HepG2 (cell line): ENCODE measurements around the gene PSPH. TPM values are rescaled to one million over a fixed set of nuclear protein-coding genes. Genes with fewer than 3 reads are reported as not detected.
A peak's percentile ranks its signal among the peaks of the same experiment; 100 is the strongest.

Experiments
- BORCS8-MEF2B ChIP-seq: sonication (generic); formaldehyde crosslinking; IDR thresholded peaks from 2 replicates; pipeline ENCODE4 v1.8.0; 2022; ENCODE audit warnings: mild to moderate bottlenecking, missing genetic modification reagents
- CEBPG ChIP-seq: IDR thresholded peaks from 2 replicates; pipeline ENCODE4 v1.6.1; 2016
- FOXO4 ChIP-seq: sonication (generic); formaldehyde crosslinking; conservative IDR thresholded peaks from 2 replicates; pipeline ENCODE4 v1.8.1; 2023; ENCODE audit warnings: missing genetic modification reagents
- IRF1 ChIP-seq: sonication (generic); formaldehyde crosslinking; IDR thresholded peaks from 2 replicates; pipeline ENCODE4 v1.4.0; 2020; ENCODE audit warnings: low read depth, mild to moderate bottlenecking, missing genetic modification reagents
- KDM6A ChIP-seq: IDR thresholded peaks from 2 replicates; pipeline ENCODE4 v1.6.1; 2016; ENCODE audit warnings: low read depth
- LCORL ChIP-seq, 2 experiments: fragments of 450-650 bp in 1 of 2; sonication (generic) in 1 of 2; formaldehyde crosslinking in 1 of 2; IDR thresholded peaks; 2 replicates each; pipeline versions ENCODE4 v1.5.0 to v1.6.1; 2017 to 2020; ENCODE audit warnings: antibody characterized with exemption in 1 of 2, missing genetic modification reagents in 1 of 2
- NCOA2 ChIP-seq: sonication (generic); formaldehyde crosslinking; IDR thresholded peaks from 2 replicates; pipeline ENCODE4 v1.8.0; 2022; ENCODE audit warnings: inconsistent platforms
- NFATC3 ChIP-seq: sonication (generic); formaldehyde crosslinking; IDR thresholded peaks from 2 replicates; pipeline ENCODE4 v1.5.1; 2020; ENCODE audit warnings: mild to moderate bottlenecking, missing genetic modification reagents
- PRPF4 ChIP-seq: fragments of 200-400 bp; formaldehyde crosslinking; IDR thresholded peaks from 2 replicates; pipeline ENCODE4 v1.6.1; 2016; ENCODE audit warnings: low read length, low read depth; ENCODE audit not compliant: poor library complexity, severe bottlenecking
- TGIF2 ChIP-seq: IDR thresholded peaks from 2 replicates; pipeline ENCODE4 v1.6.1; 2016; ENCODE audit warnings: control low read depth, missing compliant biosample characterization
- ZEB1 ChIP-seq: IDR thresholded peaks from 2 replicates; pipeline ENCODE4 v1.6.1; 2012; ENCODE audit warnings: mild to moderate bottlenecking, low read depth, inconsistent platforms; ENCODE audit not compliant: insufficient replicate concordance
- ZFP37 ChIP-seq: sonication (generic); formaldehyde crosslinking; IDR thresholded peaks from 2 replicates; pipeline ENCODE4 v1.4.0; 2020; ENCODE audit warnings: missing genetic modification reagents, borderline replicate concordance
- ZFP82 ChIP-seq: sonication (generic); formaldehyde crosslinking; IDR thresholded peaks from 2 replicates; pipeline ENCODE4 v1.5.1; 2020; ENCODE audit warnings: mild to moderate bottlenecking, missing genetic modification reagents, borderline replicate concordance
- ZNF281 ChIP-seq: sonication (generic); formaldehyde crosslinking; IDR thresholded peaks from 2 replicates; pipeline ENCODE4 v1.4.0; 2020; ENCODE audit warnings: missing genetic modification reagents, borderline replicate concordance
- ZNF468 ChIP-seq: sonication (generic); formaldehyde crosslinking; IDR thresholded peaks from 2 replicates; pipeline ENCODE4 v1.8.0; 2022; ENCODE audit warnings: mild to moderate bottlenecking, moderate library complexity, missing genetic modification reagents
- ZNF547 ChIP-seq: sonication (generic); formaldehyde crosslinking; IDR thresholded peaks from 2 replicates; pipeline ENCODE4 v1.5.1; 2020; ENCODE audit warnings: mild to moderate bottlenecking, missing genetic modification reagents
- ZNF558 ChIP-seq: sonication (generic); formaldehyde crosslinking; IDR thresholded peaks from 2 replicates; pipeline ENCODE4 v1.9.0; 2022; ENCODE audit warnings: mild to moderate bottlenecking, missing genetic modification reagents, borderline replicate concordance
- ZNF567 ChIP-seq: sonication (generic); formaldehyde crosslinking; IDR thresholded peaks from 2 replicates; pipeline ENCODE4 v1.8.1; 2023; ENCODE audit warnings: mild to moderate bottlenecking, missing genetic modification reagents, borderline replicate concordance
- ZNF660 ChIP-seq: sonication (generic); formaldehyde crosslinking; IDR thresholded peaks from 2 replicates; pipeline ENCODE4 v1.5.1; 2020; ENCODE audit warnings: mild to moderate bottlenecking, low read depth, missing genetic modification reagents, borderline replicate concordance
- ZNF780A ChIP-seq: sonication (generic); formaldehyde crosslinking; IDR thresholded peaks from 2 replicates; pipeline ENCODE4 v1.8.0; 2022; ENCODE audit warnings: mild to moderate bottlenecking, missing genetic modification reagents, moderate library complexity
- ZNF782 ChIP-seq: sonication (generic); formaldehyde crosslinking; IDR thresholded peaks from 2 replicates; pipeline ENCODE4 v1.4.0; 2020; ENCODE audit warnings: missing genetic modification reagents, mild to moderate bottlenecking, borderline replicate concordance
- polyA plus RNA-seq, 8 experiments: library from polyadenylated mRNA; depleted of rRNA in 3 of 8; stranded (reverse) in 7 of 8; unstranded in 1 of 8; fragments of >200 nt; fragmentation: Illumina TruSeq in 4 of 8; extraction: Trizol in 4 of 8; gene quantifications; 2 replicates each; pipeline versions ENCODE4 v1.2.1 to v1.2.3, GENCODE V29; 2011 to 2016; ENCODE audit warnings: low read depth in 4 of 8, missing spikeins in 1 of 8, mixed read lengths in 1 of 8; ENCODE audit not compliant: insufficient read depth in 1 of 8
- total RNA-seq, 5 experiments: library from RNA; depleted of rRNA; stranded (reverse); fragments of >200 nt; fragmentation: Illumina TruSeq; extraction: Trizol; gene quantifications; 2 replicates each; pipeline ENCODE4 v1.2.3, GENCODE V29; 2016; ENCODE audit warnings: low read depth in 1 of 5
- TF ChIP-seq, protein P1 (sequence below): sonication (generic); formaldehyde crosslinking; IDR thresholded peaks from 2 replicates; pipeline ENCODE4 v1.4.0; 2020; ENCODE audit warnings: missing genetic modification reagents

Gene PSPH
- total and polyA plus RNA-seq, 2 of the 13 experiments (the other 11 are each of a cell fraction or from before 2014, with no cell fraction given) = 85.5 to 124 TPM

- TF ChIP-seq KDM6A (CRISPR knock-in tag) (peak; percentile 58; the same call in 1 of the 2 replicates), ZNF782 (peak; percentile 85; the same call in 1 of the 2 replicates), NCOA2 (CRISPR knock-in tag) (peak; percentile 34), ZFP37 (CRISPR knock-in tag) (no peak), BORCS8-MEF2B (CRISPR knock-in tag) (peak; percentile 69), FOXO4 (CRISPR knock-in tag) (no peak), ZNF660 (0 out of 2 replicates have a peak, but pooled peaks have one; percentile 56), LCORL (IDR thresholded peaks at IDR 0.05) (no peak), LCORL (CRISPR knock-in tag; IDR thresholded peaks at IDR 0.05) (peak; percentile 83), ZEB1 (no peak), ZFP82 (no peak), ZNF780A (CRISPR knock-in tag) (no peak), ZNF558 (CRISPR knock-in tag) (peak; percentile 80; the same call in 1 of the 2 replicates), TGIF2 (CRISPR knock-in tag) (no peak), ZNF281 (CRISPR knock-in tag) (peak; percentile 71; the same call in 1 of the 2 replicates), ZNF567 (CRISPR knock-in tag) (no peak; the same call in 1 of the 2 replicates), PRPF4 (no peak), ZNF547 (CRISPR knock-in tag) (peak; percentile 90), CEBPG (CRISPR knock-in tag) (no peak; the same call in 1 of the 2 replicates), ZNF468 (CRISPR knock-in tag) (no peak), IRF1 (no peak), NFATC3 (peak; percentile 59)
- TF ChIP-seq, protein P1, sequence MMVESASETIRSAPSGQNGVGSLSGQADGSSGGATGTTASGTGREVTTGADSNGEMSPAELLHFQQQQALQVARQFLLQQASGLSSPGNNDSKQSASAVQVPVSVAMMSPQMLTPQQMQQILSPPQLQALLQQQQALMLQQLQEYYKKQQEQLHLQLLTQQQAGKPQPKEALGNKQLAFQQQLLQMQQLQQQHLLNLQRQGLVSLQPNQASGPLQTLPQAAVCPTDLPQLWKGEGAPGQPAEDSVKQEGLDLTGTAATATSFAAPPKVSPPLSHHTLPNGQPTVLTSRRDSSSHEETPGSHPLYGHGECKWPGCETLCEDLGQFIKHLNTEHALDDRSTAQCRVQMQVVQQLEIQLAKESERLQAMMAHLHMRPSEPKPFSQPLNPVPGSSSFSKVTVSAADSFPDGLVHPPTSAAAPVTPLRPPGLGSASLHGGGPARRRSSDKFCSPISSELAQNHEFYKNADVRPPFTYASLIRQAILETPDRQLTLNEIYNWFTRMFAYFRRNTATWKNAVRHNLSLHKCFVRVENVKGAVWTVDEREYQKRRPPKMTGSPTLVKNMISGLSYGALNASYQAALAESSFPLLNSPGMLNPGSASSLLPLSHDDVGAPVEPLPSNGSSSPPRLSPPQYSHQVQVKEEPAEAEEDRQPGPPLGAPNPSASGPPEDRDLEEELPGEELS (CRISPR knock-in tag) = peak; percentile 49
These were observed at the start of gene PSPH, which contains the start of gene CCT6A (continued) for GRCh38 chr7:56051339-56052191.
